Nephron (organoid): ENCODE data around the gene MIS18BP1.

Experiments
- H3K27ac Mint-ChIP-seq, 3 experiments: 2 replicates each; pipeline ENCODE4 v1.8.0; 2020; ENCODE audit warnings: mixed read lengths in 3 of 3, mild to moderate bottlenecking in 2 of 3, moderate library complexity in 1 of 3
- H3K27me3 Mint-ChIP-seq: 2 replicates; pipeline ENCODE4 v1.8.0; 2021; ENCODE audit warnings: low read depth, mild to moderate bottlenecking, moderate library complexity, mixed read lengths
- H3K36me3 Mint-ChIP-seq: 2 replicates; pipeline ENCODE4 v1.8.0; 2020; ENCODE audit warnings: low read depth, mixed read lengths
- H3K4me1 Mint-ChIP-seq: 2 replicates; pipeline ENCODE4 v1.8.0; 2020; ENCODE audit warnings: mixed read lengths
- H3K4me3 Mint-ChIP-seq, 3 experiments: 2 replicates each; pipeline ENCODE4 v1.8.0; 2020; ENCODE audit warnings: mild to moderate bottlenecking in 3 of 3, mixed read lengths in 3 of 3, moderate library complexity in 2 of 3
- H3K9me3 Mint-ChIP-seq: 2 replicates; pipeline ENCODE4 v1.8.0; 2020; ENCODE audit warnings: mixed read lengths
- CTCF ChIP-seq, 3 experiments: fragments of 200-600 bp; sonication (generic); IDR thresholded peaks; one replicate each; pipeline ENCODE4 v1.5.0; 2021; ENCODE audit warnings: antibody characterized with exemption in 3 of 3; ENCODE audit not compliant: unreplicated experiment in 3 of 3

MIS18BP1 gene

GRCh38 chr14:45181806-45182205 lies 71.2 kb downstream of the MIS18BP1 start:
- Mint-ChIP-seq H3K27me3 (no peaks in the 10 kb centered on the region), H3K4me1 (no peaks in the 10 kb centered on the region), H3K4me3 (no peak overlapping the region), H3K27ac (no peak overlapping the region), H3K9me3 (no peaks in the 10 kb centered on the region), H3K36me3 (peaks cover 5% of the 10 kb centered on the region)
- no peak for TF ChIP-seq CTCF (IDR thresholded peaks at IDR 0.05; ENCODE audit: unreplicated experiment in 3 of 3)

- Mint-ChIP-seq H3K4me1 (no peaks in the 10 kb centered on the region), H3K9me3 (no peaks in the 10 kb centered on the region), H3K4me3 (no peak overlapping the region), H3K36me3 (no peaks in the 10 kb centered on the region), H3K27ac (no peak overlapping the region), H3K27me3 (no peaks in the 10 kb centered on the region)
- no peak for TF ChIP-seq CTCF (IDR thresholded peaks at IDR 0.05; ENCODE audit: unreplicated experiment in 3 of 3)
These were observed 71.7 kb downstream of the MIS18BP1 start for GRCh38 chr14:45181329-45181728.

GRCh38 chr14:45177076-45177475 lies 75.9 kb downstream of the MIS18BP1 start:
- Mint-ChIP-seq H3K4me1 (no peaks in the 10 kb centered on the region), H3K36me3 (no peaks in the 10 kb centered on the region), H3K27ac (no peak overlapping the region), H3K9me3 (no peaks in the 10 kb centered on the region), H3K4me3 (no peak overlapping the region), H3K27me3 (no peaks in the 10 kb centered on the region)
- no peak for TF ChIP-seq CTCF (IDR thresholded peaks at IDR 0.05; ENCODE audit: unreplicated experiment in 3 of 3)

DNA sequence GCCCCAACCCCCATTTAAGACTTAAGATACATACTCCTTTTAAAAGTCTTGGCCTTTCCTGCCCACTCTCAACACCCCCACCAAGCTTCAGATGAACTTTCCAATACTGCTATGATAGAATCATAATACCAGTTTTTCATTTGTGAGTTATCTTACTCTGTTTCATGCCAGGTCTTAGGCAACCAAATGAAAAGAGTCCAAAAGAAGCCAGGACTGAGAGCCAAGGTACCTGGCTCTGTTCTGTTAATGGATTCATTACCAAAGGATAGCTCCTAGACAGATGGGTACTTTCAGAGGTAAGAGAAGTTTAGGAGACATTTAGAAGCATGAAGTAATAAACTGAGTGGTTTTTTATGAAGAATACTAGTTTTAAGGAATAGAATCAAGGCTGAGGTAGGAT lies 83.1 kb downstream of the MIS18BP1 start:
- Mint-ChIP-seq H3K27ac (no peak overlapping the region), H3K4me3 (no peak overlapping the region), H3K4me1 (no peaks in the 10 kb centered on the region), H3K9me3 (no peaks in the 10 kb centered on the region), H3K36me3 (peaks cover 9% of the 10 kb centered on the region), H3K27me3 (no peaks in the 10 kb centered on the region)
- TF ChIP-seq CTCF (IDR thresholded peaks at IDR 0.05; ENCODE audit: unreplicated experiment in 3 of 3), result no peak

DNA sequence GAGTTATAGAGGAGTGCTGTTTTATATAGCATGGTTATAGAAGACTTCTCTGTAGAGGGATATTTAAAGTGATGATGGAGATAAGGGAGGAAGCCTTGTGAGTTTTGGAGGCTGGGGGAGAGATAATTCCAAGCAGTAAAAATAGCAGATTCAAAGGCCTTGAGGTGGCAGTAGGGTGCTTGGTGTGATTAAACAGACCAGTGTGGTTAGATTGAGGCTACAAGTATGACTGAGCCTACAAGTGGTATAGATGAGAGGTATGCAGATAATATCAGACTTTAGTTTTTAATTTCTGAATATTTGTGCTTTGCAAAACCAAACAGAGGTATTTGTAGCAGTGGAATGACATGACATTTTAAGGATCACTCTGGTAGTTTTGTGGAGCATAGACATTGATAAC lies 96.9 kb downstream of the MIS18BP1 start:
- Mint-ChIP-seq H3K27ac (no peak overlapping the region), H3K9me3 (no peaks in the 10 kb centered on the region), H3K27me3 (no peaks in the 10 kb centered on the region), H3K36me3 (no peaks in the 10 kb centered on the region), H3K4me1 (no peaks in the 10 kb centered on the region), H3K4me3 (no peak overlapping the region)
- no peak for TF ChIP-seq CTCF (IDR thresholded peaks at IDR 0.05; ENCODE audit: unreplicated experiment in 3 of 3)
